Amygdala (tissue), 56 donors: ENCODE data around the gene TNFRSF12A.
A peak's percentile ranks its signal among the peaks of the same experiment; 100 is the strongest.
"Not testable (repeated sequence)": the region's sequence is repeated elsewhere in the genome, so short reads cannot be mapped to it uniquely, and the experiment has no call there.

Experiments
- DNase-seq, 56 donors: peaks; one replicate each; lab custom pipeline; 2025; lab: John Stamatoyannopoulos, UW

Gene TNFRSF12A

DNA sequence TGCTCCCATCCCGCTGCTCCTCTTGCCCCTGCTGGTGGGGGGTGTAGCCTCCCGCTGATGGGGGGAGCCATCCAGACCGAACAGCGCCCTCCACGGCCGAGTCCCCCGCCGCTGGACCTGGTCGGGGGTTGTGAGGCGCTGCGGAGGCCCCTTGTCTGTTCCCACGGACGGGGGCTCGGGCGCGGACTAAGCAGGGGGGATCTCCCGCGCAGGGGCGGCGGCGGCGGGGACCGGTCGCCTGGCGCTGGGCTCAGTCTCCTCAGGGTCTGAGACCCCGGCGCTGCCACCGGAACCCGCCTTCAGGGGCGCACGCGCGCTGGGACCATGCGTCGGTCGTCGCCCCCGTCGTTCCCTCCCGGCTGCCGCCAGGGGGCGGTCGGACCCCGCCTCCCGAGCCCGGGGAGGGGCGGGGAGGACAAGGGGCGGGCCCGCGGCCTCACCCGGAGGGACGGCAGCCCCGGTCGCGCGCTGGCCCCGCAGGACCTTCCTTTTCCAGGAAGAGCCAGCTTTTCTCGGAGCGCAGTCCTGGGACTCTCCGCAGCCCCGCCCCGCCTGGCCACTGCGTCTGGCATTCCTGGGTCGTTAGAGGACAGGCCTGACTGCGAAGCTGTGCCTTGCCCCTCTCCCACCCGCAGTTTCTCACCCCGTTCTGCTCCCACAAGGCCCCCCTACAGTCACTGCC is 39.0 kb downstream of the TNFRSF12A start:
- DNase-seq: peak in 51 of 56 donors; percentile 6 to 84 (median 61)

DNA sequence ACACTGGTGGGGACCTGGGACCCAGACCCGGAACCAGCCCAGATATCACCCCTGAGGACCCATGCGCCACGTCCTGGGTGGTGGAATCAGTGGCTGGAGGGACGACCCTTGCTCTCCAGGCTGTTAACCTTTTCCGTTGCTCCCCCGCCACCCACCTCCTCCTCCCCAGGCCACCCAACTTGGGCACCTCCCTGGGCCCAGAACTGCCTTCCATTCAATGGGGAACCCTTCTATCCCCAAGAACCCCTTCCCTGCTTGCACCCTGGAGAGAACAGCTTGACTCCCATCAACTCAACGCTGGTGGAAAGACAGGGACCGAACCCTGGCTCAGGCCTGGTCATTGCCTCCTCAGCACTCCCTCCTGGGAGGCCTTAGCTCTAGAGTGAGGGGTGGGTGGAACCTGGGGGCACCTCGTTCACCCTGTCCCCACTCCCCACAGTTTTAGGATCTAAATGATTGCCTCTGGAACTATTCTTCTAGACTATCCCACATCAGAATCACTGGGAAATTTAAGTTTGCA is 39.6 kb downstream of the TNFRSF12A start:
- no peak for DNase-seq

DNA sequence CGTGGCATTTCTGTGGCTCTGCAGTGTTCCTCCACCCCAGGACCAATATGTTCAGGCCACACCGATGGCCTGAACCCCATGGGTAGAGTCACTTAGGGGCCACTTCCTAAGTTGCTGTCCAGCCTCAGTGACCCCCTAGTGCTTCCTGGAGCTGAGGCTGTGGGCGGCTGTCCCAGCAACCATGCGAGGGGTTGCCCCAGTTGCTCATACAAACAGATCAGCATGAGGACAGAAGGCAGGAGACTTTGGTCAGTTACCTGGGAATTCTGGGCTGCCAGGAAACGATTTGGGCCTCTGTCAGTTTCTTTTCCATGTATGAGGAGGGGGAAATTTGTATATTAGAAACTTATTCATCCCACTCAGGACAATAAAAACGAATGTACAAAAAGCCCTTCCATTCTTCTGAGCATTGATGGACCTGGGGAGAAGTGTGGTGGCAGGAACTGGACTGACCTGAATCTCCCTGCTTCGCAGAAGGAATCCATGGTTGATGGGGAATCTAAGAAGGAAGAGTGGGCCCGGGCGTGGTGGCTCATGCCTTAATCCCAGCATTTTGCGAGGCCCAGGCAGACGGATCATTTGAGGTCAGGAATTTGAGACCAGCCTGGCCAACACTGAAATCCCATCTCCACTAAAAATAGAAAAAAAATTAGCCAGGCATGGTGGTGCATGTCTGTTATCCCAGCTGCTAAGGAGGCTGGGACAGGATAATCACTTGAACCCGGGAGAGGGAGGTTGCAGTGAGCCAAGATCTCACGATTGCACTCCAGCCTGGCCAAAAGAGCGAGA is 40.4 kb downstream of the TNFRSF12A start:
- DNase-seq: no peak

DNA sequence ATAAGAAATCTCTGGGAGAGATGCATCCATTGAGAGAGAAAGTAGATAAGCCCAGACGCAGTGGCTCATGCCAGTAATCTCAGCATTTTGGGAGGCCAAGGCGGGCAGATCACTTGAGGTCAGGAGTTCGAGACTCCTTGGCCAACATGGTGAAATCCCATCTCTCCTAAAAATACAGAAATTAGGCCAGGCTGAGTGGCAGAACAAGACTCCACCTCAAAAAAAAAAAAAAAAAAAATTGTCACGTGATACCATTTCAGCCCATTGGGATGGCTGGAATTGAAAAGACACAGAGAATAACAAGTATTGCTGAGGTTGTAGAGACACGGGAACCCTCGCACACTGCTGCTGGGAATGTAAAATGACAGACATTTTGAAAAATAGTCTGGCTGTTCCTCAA is 42.4 kb downstream of the TNFRSF12A start:
- DNase-seq: no peak

DNA sequence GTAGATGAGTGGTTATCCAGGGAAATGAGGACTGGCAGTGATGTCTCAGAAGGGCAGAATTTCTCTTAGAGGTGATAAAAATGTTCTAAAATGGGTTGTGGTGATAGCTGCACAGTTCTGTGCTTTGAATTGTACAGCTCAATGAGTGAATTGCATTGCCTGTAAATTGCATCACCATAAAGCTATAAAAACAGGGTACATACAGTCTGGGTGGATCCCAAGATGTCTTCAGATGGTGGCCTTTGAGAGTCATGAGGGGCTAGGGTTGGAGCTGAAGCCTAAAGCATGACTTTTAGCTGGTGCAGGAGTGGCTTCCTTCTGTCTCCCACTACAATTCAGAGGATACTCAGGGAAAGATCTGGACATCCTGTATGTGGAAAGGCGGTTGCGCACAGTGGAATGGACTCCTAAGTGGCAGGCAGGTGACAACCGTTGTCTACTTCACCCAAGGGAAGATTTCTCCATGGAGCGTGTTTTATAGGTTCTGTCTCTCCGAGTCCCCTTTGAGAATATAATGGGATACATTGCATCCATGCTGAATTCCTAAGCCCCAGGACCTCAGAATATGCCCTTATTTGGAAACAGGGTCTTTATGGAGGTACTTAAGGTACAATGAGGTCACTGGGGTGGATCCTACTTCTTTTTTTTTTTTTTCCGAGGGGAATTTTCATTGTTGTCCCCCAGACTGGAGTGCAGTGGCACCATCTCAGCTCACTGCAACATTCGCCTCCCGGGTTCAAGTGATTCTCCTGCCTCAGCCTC is 43.6 kb downstream of the TNFRSF12A start:
- DNase-seq: no peak

DNA sequence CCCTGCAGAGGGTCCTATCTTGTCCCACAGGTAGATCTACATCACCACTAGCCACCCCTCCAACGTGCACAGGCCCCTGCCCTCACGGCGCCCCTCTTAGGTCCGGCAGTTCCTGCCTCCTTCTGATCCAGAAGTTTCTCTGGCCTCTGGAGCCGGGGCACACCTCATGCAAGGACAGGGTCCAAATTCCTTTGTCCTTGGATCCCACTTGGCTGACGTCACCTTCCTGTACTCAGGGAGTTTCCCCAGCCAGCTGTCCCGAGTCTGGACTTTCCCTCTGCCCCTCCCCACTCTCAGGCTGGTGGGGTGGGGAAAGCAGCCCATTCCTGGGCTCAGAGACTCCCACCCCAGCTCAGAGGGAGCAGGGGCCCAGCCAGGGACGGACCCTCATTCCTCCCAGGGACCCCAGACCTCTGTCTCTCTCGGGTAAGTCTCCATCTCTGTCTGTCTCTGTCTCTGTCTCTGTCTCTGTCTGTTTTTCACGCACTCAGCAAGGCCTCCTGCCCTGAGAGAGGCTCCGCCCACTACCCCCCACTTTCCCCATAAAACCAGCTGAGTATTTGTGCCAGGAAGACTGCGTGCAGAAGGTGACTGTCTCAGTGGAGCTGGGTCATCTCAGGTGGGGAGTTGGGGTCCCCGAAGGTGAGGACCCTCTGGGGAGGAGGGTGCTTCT is 45.0 kb downstream of the TNFRSF12A start, which contains the start of gene IL32:
TSS of gene IL32 (plus strand) at position 572 of the 673 bp plus-strand sequence. CDS start 172 bp downstream, outside the sequence.
- no peak for DNase-seq

DNA sequence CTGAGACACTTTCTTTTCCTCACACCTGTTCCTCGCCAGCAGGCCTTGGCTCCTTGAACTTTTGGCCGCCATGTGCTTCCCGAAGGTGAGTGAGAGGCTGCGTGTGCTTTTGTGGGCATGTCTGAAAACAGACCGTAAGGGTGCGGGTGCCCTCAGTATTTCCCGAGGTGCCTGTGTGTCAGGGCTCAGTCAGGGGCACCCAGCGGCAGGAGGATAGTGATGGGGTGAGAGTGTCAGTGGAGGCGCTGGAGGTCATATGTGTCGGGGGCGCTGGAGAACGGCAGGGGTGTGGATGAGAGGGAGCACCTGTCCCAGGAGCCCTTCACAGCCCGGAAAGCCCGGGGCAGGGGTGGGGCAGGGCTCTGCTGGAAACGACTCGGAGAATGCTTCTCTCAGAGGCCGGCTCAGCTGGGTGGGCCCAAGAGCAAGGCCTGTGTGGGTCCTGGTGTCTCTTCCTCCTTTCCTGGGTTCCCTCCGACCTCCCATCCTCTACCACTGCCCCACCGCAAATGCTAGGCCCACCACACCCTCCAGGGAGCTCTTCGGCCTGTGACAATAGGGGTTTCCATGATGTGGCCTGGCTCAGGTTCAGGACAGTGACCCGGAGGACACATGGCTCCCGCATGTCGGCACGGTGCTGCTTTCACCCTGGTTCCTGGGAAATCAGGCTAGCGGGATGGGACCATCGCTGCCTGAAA is 45.7 kb downstream of the TNFRSF12A start:
- DNase-seq: no peak

DNA sequence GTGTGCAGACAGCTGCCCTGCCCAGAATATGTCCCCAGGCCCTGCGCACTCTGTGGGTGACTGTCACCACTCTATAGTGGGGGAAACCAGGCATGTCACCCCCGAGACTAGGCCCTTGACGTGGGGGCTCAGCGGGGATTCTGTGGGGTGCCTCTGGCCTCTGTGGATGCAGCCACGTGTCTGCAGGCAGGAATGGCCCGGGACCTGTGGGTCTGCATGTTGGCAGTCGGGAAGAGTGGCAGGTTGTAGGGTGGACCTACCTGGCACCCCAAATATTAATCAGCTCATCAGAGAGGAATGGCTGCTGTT is 46.2 kb downstream of the TNFRSF12A start:
- DNase-seq: no peak

DNA sequence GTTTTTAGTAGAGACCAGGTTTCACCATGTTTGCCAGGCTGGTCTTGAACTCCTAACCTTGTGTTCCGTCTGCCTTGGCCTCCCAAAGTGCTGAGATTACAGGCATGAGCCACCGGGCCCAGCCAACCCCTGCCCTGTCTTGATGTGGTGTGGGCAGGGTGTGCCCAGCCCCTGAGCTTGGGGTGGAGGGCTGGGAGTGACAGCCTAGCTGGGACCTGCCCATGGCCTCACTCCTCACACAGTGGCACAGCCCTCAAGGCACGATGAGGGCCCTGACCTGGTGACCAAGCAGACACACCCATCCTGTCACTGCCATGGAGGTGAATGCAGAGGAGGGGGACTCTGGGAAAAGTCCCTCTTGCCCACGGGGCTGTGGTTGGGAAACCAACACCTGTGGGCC is 48.3 kb downstream of the TNFRSF12A start:
- DNase-seq: no peak

DNA sequence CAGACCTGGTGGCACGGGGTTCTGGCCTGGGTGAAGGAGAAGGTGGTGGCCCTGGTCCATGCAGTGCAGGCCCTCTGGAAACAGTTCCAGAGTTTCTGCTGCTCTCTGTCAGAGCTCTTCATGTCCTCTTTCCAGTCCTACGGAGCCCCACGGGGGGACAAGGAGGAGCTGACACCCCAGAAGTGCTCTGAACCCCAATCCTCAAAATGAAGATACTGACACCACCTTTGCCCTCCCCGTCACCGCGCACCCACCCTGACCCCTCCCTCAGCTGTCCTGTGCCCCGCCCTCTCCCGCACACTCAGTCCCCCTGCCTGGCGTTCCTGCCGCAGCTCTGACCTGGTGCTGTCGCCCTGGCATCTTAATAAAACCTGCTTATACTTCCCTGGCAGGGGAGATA is 49.0 kb downstream of the TNFRSF12A start:
- not testable (repeated sequence) for DNase-seq

DNA sequence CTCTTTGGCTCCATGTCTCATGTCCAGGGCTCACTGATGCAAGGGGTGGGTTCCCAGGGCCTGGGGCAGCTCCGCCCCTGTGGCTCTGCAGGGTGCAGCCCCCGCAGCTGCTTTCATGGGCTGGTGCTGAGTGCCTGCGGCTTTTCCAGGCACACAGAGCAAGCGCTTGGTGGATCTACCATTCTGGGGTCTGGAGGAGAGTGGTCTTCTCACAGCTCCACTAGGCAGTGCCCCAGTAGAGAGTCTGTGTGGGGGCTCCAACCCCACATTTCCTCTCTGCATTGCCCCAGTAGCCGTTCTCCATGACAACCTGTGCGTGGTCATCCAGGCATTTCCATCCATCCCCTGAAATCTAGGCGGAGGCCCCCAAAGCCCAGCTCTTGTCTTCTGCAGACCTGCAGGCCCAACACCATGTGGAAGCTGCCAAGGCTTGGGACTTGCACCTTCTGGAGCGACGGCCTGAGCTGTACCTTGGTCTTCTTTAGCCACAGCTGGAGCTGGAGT is 50.5 kb downstream of the TNFRSF12A start:
- no peak for DNase-seq

DNA sequence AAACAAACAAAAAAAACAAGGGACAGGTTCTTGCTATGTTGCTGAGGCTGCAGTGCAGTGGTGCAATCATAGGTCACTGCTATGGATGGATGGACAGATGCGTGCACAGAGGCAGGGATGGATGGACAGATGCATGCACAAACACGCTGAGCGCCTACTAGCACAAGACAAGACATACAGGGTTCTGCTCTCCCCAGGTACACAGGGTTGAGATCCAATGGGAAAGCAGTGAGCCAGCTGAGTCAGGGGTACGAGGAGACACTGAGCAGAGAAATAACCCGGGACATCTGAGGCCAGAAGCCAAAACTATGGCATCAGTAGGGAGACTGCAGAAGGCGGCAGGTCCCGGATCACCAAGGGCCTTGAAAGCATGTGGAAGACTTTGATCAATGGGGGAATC is 51.5 kb downstream of the TNFRSF12A start:
- DNase-seq: no peak
